Spleen (tissue), 11 donors: Measurements from ENCODE around the gene MEIS3. TPM values are rescaled to one million over a fixed set of nuclear protein-coding genes. Genes with fewer than 3 reads are reported as not detected.

ENCODE experiments used
- DNase-seq: peaks from one replicate; pipeline ENCODE4 v3.0.0-alpha.2; 2020
- H3K27ac ChIP-seq, 8 donors: fragments of 200-600 bp; sonication (generic) in 7 of 8; 1 replicate in 4 of 8; 2 replicates in 4 of 8; pipeline versions ENCODE4 v1.5.0 to v1.8.0; 2016 to 2021; ENCODE audit warnings: inconsistent platforms in 4 of 8, mild to moderate bottlenecking in 4 of 8, moderate library complexity in 1 of 8
- H3K27me3 ChIP-seq, 7 donors: fragments of 200-600 bp; sonication (generic) in 6 of 7; replicated peaks in 1 of 7; 1 replicate in 4 of 7; 2 replicates in 3 of 7; pipeline versions ENCODE4 v1.5.0 to v1.8.0; 2016 to 2021; ENCODE audit warnings: inconsistent platforms in 3 of 7, mild to moderate bottlenecking in 1 of 7
- H3K36me3 ChIP-seq, 6 donors: fragments of 200-600 bp; sonication (generic) in 5 of 6; 1 replicate in 4 of 6; 2 replicates in 2 of 6; pipeline versions ENCODE4 v1.5.0 to v1.8.0; 2016 to 2021; ENCODE audit warnings: inconsistent platforms in 2 of 6
- H3K4me1 ChIP-seq, 6 donors: fragments of 200-600 bp; sonication (generic) in 5 of 6; 1 replicate in 3 of 6; 2 replicates in 3 of 6; pipeline versions ENCODE4 v1.5.0 to v1.8.0; 2016 to 2021; ENCODE audit warnings: inconsistent platforms in 3 of 6
- H3K4me3 ChIP-seq, 8 donors: fragments of 200-600 bp; sonication (generic) in 7 of 8; 1 replicate in 4 of 8; 2 replicates in 4 of 8; pipeline versions ENCODE4 v1.5.0 to v1.8.0; 2016 to 2021; ENCODE audit warnings: inconsistent platforms in 4 of 8, mild to moderate bottlenecking in 4 of 8, moderate library complexity in 2 of 8
- H3K9me3 ChIP-seq, 8 donors: fragments of 200-600 bp; sonication (generic) in 7 of 8; 1 replicate in 4 of 8; 2 replicates in 4 of 8; pipeline versions ENCODE4 v1.5.0 to v1.8.0; 2016 to 2021; ENCODE audit warnings: inconsistent platforms in 4 of 8
- POLR2A ChIP-seq, 3 donors: fragments of 450-650 bp; IDR thresholded peaks; one replicate each; pipeline ENCODE4 v1.5.1; 2017; ENCODE audit warnings: antibody characterized with exemption in 3 of 3, mild to moderate bottlenecking in 1 of 3
- POLR2AphosphoS5 ChIP-seq, 3 donors: sonication (generic); formaldehyde crosslinking; IDR thresholded peaks; one replicate each; pipeline ENCODE4 v1.5.1; 2017; ENCODE audit warnings: antibody characterized with exemption in 3 of 3
- WGBS, 5 donors: extraction: QIAGEN DNeasy Blood & Tissue Kit in 3 of 5; methylation state at CpG; one replicate each; pipeline versions ENCODE4 v1.1.5 to v1.1.7; 2013 to 2018; 5-methylcytosine and 5-hydroxymethylcytosine counted together
- intact Hi-C: fragments of 100-400 bp; cut with DNase I; formaldehyde crosslinking; loops from one replicate; pipeline ENCODE4 v1.15.0; 2023; ENCODE audit warnings: low total_unique reads
- polyA plus RNA-seq, 3 donors: library from polyadenylated mRNA; stranded (reverse); fragments of 200-250 nt; gene quantifications; one replicate each; pipeline ENCODE4 v1.2.1, GENCODE V29; 2013
- total RNA-seq, 7 donors: library from RNA; depleted of rRNA in 3 of 7; stranded (reverse); fragments of >200 nt in 3 of 7; fragmentation: NEBNext Ultra II Directional in 4 of 7; extraction: Animal tissue kit (Norgen Biotek cat#: 25700) in 4 of 7; gene quantifications; one replicate each; pipeline versions ENCODE4 v1.1.0 to v1.2.1, GENCODE V29; 2016 to 2021
- TF ChIP-seq, protein P1 (sequence below), 11 experiments: fragments of 200-600 bp in 7 of 11; fragments of 450-650 bp in 4 of 11; sonication (generic) in 4 of 11; IDR thresholded peaks in 8 of 11; conservative IDR thresholded peaks in 3 of 11; 1 replicate in 7 of 11; 2 replicates in 4 of 11; pipeline versions ENCODE4 v1.4.0 to v1.8.0; 2016 to 2021; ENCODE audit warnings: antibody characterized with exemption in 11 of 11, inconsistent platforms in 4 of 11, mild to moderate bottlenecking in 1 of 11
- donor health status: healthy with polysubstance abuse.
- donor health status: DM: no; HTN: no; CAD: no; lungs with moderate emphysema.
- donor health status: DM: no; HTN: no; CAD: no.
- donor health status: Bipolar disorder and iron deficiency.
- donor health status: healthy.
- donor health status: DM: no; HTN: no; CAD: no.
- donor health status: DM: yes; HTN: yes; CAD: no.

The MEIS3 gene
- total and polyA plus RNA-seq, 10 donors, result 4.3 to 10.4 (median 7.1) TPM

DNA sequence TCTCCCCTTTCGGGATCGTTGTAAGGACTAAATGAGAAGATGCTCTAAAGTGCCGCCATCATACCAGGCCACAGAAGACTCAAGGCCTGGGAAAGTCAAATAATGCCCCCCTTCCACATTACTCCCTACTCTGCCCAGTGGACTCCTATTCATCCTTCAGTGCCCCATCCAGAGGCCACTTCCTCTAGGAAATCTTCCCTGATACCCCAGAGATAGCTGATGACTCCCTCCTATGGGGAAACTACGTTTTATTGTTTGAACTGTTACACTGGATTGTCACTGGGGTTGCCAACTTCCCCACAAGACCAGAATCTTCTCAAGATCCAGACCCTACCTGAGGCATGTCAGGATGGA is 14.2 kb downstream of the MEIS3 start:
- intact Hi-C loops, result no loop called here
- WGBS, 5 donors, result 79 to 89% (median 86%) methylated on average over 4 of the region's 4 CpGs
- TF ChIP-seq, protein P1, sequence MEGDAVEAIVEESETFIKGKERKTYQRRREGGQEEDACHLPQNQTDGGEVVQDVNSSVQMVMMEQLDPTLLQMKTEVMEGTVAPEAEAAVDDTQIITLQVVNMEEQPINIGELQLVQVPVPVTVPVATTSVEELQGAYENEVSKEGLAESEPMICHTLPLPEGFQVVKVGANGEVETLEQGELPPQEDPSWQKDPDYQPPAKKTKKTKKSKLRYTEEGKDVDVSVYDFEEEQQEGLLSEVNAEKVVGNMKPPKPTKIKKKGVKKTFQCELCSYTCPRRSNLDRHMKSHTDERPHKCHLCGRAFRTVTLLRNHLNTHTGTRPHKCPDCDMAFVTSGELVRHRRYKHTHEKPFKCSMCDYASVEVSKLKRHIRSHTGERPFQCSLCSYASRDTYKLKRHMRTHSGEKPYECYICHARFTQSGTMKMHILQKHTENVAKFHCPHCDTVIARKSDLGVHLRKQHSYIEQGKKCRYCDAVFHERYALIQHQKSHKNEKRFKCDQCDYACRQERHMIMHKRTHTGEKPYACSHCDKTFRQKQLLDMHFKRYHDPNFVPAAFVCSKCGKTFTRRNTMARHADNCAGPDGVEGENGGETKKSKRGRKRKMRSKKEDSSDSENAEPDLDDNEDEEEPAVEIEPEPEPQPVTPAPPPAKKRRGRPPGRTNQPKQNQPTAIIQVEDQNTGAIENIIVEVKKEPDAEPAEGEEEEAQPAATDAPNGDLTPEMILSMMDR (IDR thresholded peaks at IDR 0.05 in 8 of 11, conservative IDR thresholded peaks at IDR 0.05 in 3 of 11), result no peak
- TF ChIP-seq POLR2A (IDR thresholded peaks at IDR 0.05) (no peak), POLR2AphosphoS5 (IDR thresholded peaks at IDR 0.05) (no peak)
- Histone ChIP-seq H3K9me3 (no peaks in the 10 kb centered on the region), H3K27me3 (peaks cover 2 to 90% (median 32%) of the 10 kb centered on the region in 7 donors), H3K4me3 (no peak overlapping the region), H3K27ac (no peak overlapping the region), H3K4me1 (no peaks in the 10 kb centered on the region), H3K36me3 (no peaks in the 10 kb centered on the region)
- no peak for DNase-seq

DNA sequence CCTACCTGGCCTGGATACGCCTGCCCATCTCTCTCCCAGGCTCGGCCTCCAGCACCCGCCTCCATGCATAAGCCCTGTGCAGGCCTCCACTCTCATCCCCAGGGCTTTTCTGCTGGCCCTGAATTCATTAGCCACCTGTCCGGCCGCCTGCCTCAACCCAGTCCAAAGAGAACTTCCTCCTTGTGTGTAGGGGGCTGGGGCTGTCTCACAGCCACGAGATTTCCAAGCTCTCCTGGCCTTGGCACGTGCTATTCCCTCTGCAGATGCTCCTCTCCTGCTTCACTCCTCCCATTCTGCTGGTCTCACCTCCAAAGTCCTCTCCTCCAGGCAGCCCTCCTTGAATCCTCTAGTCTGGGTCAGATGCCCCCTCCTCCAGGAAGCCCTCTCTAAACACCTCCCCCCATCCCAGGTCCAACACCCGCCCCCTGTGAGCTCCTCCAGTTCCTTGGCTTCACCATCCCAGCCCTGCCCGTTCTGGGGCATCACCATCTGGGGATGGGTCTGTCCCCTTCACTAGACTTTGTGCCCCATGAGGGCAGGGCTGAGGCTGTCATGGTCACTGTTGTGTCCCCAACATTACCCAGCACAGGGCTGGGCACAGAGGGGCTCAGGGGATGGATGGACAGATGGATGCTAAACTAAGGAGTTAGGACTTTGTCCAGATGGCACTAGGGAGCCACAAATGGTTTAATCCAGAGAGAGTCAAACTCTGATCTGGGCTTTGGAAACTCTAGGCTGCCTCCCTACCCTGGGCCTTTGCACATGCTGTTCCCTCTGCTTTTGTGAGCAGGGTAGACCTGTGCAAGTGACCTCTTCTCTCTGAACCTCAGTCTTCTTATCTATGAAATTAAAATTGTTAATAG is 14.8 kb downstream of the MEIS3 start:
- no peak for DNase-seq
- TF ChIP-seq POLR2A (IDR thresholded peaks at IDR 0.05) (no peak), POLR2AphosphoS5 (IDR thresholded peaks at IDR 0.05) (no peak)
- TF ChIP-seq, protein P1 (IDR thresholded peaks at IDR 0.05 in 8 of 11, conservative IDR thresholded peaks at IDR 0.05 in 3 of 11), result no peak
- H3K27me3 ChIP-seq, result peaks cover 2 to 89% (median 32%) of the 10 kb centered on the region in 7 donors
- 61 to 72% (median 68%) methylated on average over 9 of the region's 9 CpGs for WGBS, 5 donors
- no peaks in the 10 kb centered on the region for H3K4me1 ChIP-seq
- intact Hi-C loops, result no loop called here
- no peak overlapping the region for H3K27ac ChIP-seq
- no peak overlapping the region for H3K4me3 ChIP-seq
- no peaks in the 10 kb centered on the region for H3K36me3 ChIP-seq
- no peaks in the 10 kb centered on the region for H3K9me3 ChIP-seq

DNA sequence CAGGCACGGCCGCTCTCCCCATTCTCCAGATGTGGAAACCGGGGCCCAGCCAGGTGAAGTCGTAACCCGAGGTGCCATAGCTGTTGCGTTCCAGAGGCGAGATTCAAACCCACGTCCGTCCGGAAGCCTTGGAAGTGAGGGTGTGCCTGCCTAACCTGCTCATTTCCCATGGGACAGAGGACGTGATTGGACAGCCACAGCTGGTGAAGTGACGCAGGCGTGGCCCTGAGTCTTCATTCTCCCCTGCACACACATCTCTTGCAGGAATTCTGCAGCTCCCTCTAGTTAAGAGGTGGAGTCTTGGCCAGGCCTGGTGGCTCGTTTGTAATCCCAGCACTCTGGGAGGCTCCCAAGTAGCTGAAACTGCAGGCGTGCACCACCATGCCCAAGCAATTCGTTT is 16.8 kb downstream of the MEIS3 start:
- Histone ChIP-seq H3K27me3 (peaks cover 2 to 79% (median 31%) of the 10 kb centered on the region in 7 donors), H3K4me1 (no peaks in the 10 kb centered on the region), H3K36me3 (no peaks in the 10 kb centered on the region), H3K4me3 (no peak overlapping the region), H3K9me3 (no peaks in the 10 kb centered on the region), H3K27ac (no peak overlapping the region)
- TF ChIP-seq POLR2A (IDR thresholded peaks at IDR 0.05), result no peak
- intact Hi-C loops, result no loop called here
- DNase-seq, result no peak
- WGBS, 5 donors, result 75 to 85% (median 82%) methylated on average over 11 to 16 of the region's 16 CpGs

DNA sequence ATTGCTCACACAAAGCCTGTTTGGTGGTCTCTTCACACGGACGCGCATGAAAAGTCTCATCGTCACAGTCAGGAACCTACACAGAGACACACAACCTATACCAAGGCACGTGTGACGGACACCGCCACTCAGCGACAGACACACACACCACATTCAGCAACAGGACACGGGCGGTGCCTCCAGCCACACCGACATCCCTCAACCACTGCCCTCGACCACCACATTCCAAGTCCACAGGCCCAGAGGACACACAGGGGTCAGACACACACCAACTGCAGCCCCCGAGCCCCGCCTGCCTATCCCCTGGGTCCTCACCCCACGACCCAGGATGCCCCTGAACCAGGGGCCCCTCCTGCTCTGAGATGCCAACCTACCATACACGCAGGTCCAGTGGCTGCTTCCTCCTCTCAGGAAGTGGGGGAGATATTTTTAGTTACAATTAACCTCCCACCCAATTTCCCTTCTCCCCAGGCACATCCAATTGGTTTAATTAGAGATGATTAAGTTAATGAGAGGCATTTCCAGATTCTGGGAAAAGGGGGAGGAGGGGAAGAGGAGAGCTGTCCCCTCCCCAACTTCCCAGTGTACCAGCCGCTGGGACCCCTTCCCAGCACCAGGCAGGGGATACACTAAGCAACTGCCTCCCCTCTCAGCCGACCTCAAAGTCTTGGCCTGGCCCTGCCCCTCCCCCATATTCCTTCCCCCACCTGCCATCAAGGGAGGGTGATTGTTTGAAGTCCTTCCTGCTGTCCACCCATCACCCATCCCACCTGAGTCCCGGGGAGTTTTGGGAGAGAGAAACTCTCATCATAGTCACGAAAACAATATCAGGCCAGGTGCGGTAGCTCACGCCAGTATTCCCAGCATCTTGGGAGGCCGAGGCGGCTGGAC is 20.4 kb downstream of the MEIS3 start:
- WGBS, 5 donors, result 50 to 62% (median 58%) methylated on average over 23 to 24 of the region's 24 CpGs

More for the DNA sequence above, 20.4 kb downstream of the MEIS3 start:
- Histone ChIP-seq H3K36me3 (no peaks in the 10 kb centered on the region), H3K4me1 (no peaks in the 10 kb centered on the region), H3K4me3 (no peak overlapping the region), H3K27me3 (peaks cover 0 to 48% (median 0%) of the 10 kb centered on the region in 7 donors), H3K27ac (no peak overlapping the region), H3K9me3 (no peaks in the 10 kb centered on the region)
- TF ChIP-seq POLR2A (IDR thresholded peaks at IDR 0.05), result no peak
- no peak for TF ChIP-seq POLR2AphosphoS5 (IDR thresholded peaks at IDR 0.05)
- TF ChIP-seq, protein P1 (IDR thresholded peaks at IDR 0.05 in 8 of 11, conservative IDR thresholded peaks at IDR 0.05 in 3 of 11), result no peak
- no peak for DNase-seq
- intact Hi-C loops, result no loop called here
